GM12873 (cell line): ENCODE results near the gene SUDS3.

Experiments
- CTCF ChIP-seq: IDR thresholded peaks from 2 replicates; pipeline ENCODE4 v1.5.1; 2012; ENCODE audit warnings: low read depth, mild to moderate bottlenecking, moderate library complexity, low read length, control low read depth; ENCODE audit not compliant: insufficient read depth; ENCODE audit errors: missing control alignments

SUDS3 gene

GRCh38 chr12:118463677-118464076, 87.3 kb downstream of the SUDS3 start:
- TF ChIP-seq CTCF = no peak

- no peak for TF ChIP-seq CTCF
Measured at GRCh38 chr12:118465706-118466105, 89.4 kb downstream of the SUDS3 start.
